Measurements from ENCODE around the gene CHRND.

The CHRND gene

GRCh38 chr2:232538671-232539070 lies 12.7 kb downstream of the CHRND start:
- no peak overlapping the region for H4K8ac ChIP-seq (ENCODE audit: low read depth, low read length)
- no peak overlapping the region for H2BK120ac ChIP-seq (ENCODE audit: low read depth, low read length)
- no peak overlapping the region for H2BK12ac ChIP-seq (ENCODE audit: low read length)
- H3K27ac ChIP-seq (replicated peaks; ENCODE audit: low read length), result no peak overlapping the region
- no peak overlapping the region for H2AFZ ChIP-seq (ENCODE audit: low read length)
- no peaks in the 10 kb centered on the region for H3K27me3 ChIP-seq (ENCODE audit: control insufficient read depth in 3 of 3, insufficient read depth in 3 of 3, low read depth in 1 of 3, low read length in 3 of 3)
- no peak overlapping the region for H2AK5ac ChIP-seq (ENCODE audit: low read depth, low read length)
- no peak overlapping the region for H3K9ac ChIP-seq (ENCODE audit: low read depth, low read length, poor library complexity)
- peaks cover 0 to 2% of the 10 kb centered on the region in 2 donors for H3K9me3 ChIP-seq (replicated peaks in 1 of 2; ENCODE audit: control insufficient read depth in 2 of 2, insufficient read depth in 1 of 2, low read depth in 1 of 2, low read length in 2 of 2)
- no peak overlapping the region for H3K23ac ChIP-seq (ENCODE audit: low read depth, low read length, poor library complexity)
- no peak overlapping the region for H4K91ac ChIP-seq (ENCODE audit: low read depth, low read length, poor library complexity)
- H3K79me1 ChIP-seq (ENCODE audit: low read depth, low read length), result no peaks in the 10 kb centered on the region
- no peak overlapping the region for H2BK5ac ChIP-seq (ENCODE audit: low read length)
- no CpG with 5 or more reads among the region's 4 CpGs for WGBS, 2 donors (ENCODE audit: extremely low coverage in 2 of 2, insufficient read length in 2 of 2, insufficient replicate concordance in 1 of 2)
- H3K14ac ChIP-seq (ENCODE audit: low read length), result no peak overlapping the region
- DNase-seq (ENCODE audit: low spot score), result no peak
- peaks cover 6 to 17% of the 10 kb centered on the region in 2 donors for H3K4me1 ChIP-seq (ENCODE audit: control insufficient read depth in 2 of 2, insufficient read depth in 1 of 2, low read depth in 1 of 2, low read length in 2 of 2)
- H3K18ac ChIP-seq (ENCODE audit: low read length), result peak overlapping the region; percentile 19
- peaks cover 0 to 2% of the 10 kb centered on the region in 2 donors for H3K36me3 ChIP-seq (replicated peaks in 1 of 2; ENCODE audit: control insufficient read depth in 2 of 2, insufficient read depth in 2 of 2, low read length in 2 of 2)
- H3K4me3 ChIP-seq (ENCODE audit: low read length in 2 of 2), result no peak overlapping the region
- no peak overlapping the region for H3K4ac ChIP-seq (ENCODE audit: low read length)
- H3K4me2 ChIP-seq (ENCODE audit: insufficient read depth, low read length, poor library complexity, severe bottlenecking), result no peak overlapping the region
- H2BK15ac ChIP-seq (ENCODE audit: low read length), result no peak overlapping the region

DNA sequence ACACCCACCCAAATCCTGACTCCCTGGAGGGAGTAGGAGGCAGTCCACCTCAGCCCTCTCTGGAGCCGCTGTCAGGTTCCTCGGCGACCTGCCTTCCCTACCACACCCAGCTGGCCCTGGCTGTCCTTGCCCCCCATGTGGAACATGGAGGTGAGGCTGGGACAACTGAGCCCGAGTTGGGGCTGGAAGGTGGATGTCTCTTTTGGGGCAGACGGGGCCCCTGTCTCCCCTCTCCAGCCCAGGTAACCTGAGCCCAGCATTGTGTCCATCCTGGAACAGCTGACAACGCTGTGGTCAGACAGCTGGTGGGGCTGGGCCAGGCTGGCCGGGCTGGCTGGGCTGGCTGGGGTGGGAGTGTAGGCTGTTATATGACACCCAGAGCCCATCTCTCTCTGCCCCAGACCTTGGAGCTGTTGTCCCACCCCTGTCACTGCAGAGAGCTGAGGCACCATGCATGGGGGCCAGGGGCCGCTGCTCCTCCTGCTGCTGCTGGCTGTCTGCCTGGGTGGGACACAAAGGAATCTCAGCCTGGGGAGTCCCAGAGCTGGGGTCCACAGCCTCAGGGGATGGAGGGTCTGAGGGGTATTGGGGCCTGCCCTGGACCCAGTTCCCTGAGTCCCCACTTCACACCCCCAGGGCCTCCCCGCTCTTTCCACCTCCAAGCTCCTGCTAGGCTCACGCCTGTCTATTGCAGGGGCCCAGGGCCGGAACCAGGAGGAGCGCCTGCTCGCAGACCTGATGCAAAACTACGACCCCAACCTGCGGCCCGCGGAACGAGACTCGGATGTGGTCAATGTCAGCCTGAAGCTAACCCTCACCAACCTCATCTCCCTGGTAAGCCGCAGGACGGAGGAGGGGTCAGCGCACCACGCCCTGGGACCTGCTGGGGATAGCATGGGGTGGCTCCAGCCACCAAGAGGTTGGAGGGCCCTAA lies 13.6 kb downstream of the CHRND start, which contains the start of gene CHRNG:
CHRNG (plus strand) TSS at position 395 of the 934 bp plus-strand sequence; CDS start at position 451, 56 bp downstream.
- Histone ChIP-seq H3K14ac (ENCODE audit: low read length) (peak within 1 kb of the TSS; percentile 73), H3K4me2 (ENCODE audit: insufficient read depth, low read length, poor library complexity, severe bottlenecking) (peak within 1 kb of the TSS; percentile 23), H2BK120ac (ENCODE audit: low read depth, low read length) (no peak within 1 kb of the TSS), H3K23ac (ENCODE audit: low read depth, low read length, poor library complexity) (peak within 1 kb of the TSS; percentile 6), H2BK15ac (ENCODE audit: low read length) (peak within 1 kb of the TSS; percentile 71), H2AFZ (ENCODE audit: low read length) (no peak within 1 kb of the TSS), H3K18ac (ENCODE audit: low read length) (peak within 1 kb of the TSS; percentile 55), H3K9me3 (replicated peaks in 1 of 2; ENCODE audit: control insufficient read depth in 2 of 2, insufficient read depth in 1 of 2, low read depth in 1 of 2, low read length in 2 of 2) (peaks cover 0 to 2% of the 10 kb centered on the region in 2 donors), H2BK5ac (ENCODE audit: low read length) (peak within 1 kb of the TSS; percentile 19), H3K4ac (ENCODE audit: low read length) (no peak within 1 kb of the TSS), H2BK12ac (ENCODE audit: low read length) (no peak within 1 kb of the TSS), H3K36me3 (replicated peaks in 1 of 2; ENCODE audit: control insufficient read depth in 2 of 2, insufficient read depth in 2 of 2, low read length in 2 of 2) (peaks cover 2 to 4% of the 10 kb centered on the region in 2 donors), H3K4me3 (ENCODE audit: low read length in 2 of 2) (no peak within 1 kb of the TSS), H3K27me3 (ENCODE audit: control insufficient read depth in 3 of 3, insufficient read depth in 3 of 3, low read depth in 1 of 3, low read length in 3 of 3) (no peaks in the 10 kb centered on the region), H2AK5ac (ENCODE audit: low read depth, low read length) (peak within 1 kb of the TSS; percentile 48), H4K91ac (ENCODE audit: low read depth, low read length, poor library complexity) (no peak within 1 kb of the TSS), H3K79me1 (ENCODE audit: low read depth, low read length) (peaks cover 3% of the 10 kb centered on the region), H3K9ac (ENCODE audit: low read depth, low read length, poor library complexity) (peak within 1 kb of the TSS; percentile 73), H4K8ac (ENCODE audit: low read depth, low read length) (no peak within 1 kb of the TSS), H3K4me1 (ENCODE audit: control insufficient read depth in 2 of 2, insufficient read depth in 1 of 2, low read depth in 1 of 2, low read length in 2 of 2) (peaks cover 6 to 15% of the 10 kb centered on the region in 2 donors), H3K27ac (replicated peaks; ENCODE audit: low read length) (no peak within 1 kb of the TSS)
- no peak for DNase-seq (ENCODE audit: low spot score)
- no CpG with 5 or more reads among the region's 23 CpGs for WGBS, 2 donors (ENCODE audit: extremely low coverage in 2 of 2, insufficient read length in 2 of 2, insufficient replicate concordance in 1 of 2)

- Histone ChIP-seq H3K18ac (ENCODE audit: low read length) (peak overlapping the region; percentile 55), H3K79me1 (ENCODE audit: low read depth, low read length) (peaks cover 5% of the 10 kb centered on the region), H2AFZ (ENCODE audit: low read length) (no peak overlapping the region), H2BK120ac (ENCODE audit: low read depth, low read length) (no peak overlapping the region), H3K23ac (ENCODE audit: low read depth, low read length, poor library complexity) (peak overlapping the region; percentile 6), H3K27ac (replicated peaks; ENCODE audit: low read length) (no peak overlapping the region), H2BK12ac (ENCODE audit: low read length) (no peak overlapping the region), H4K91ac (ENCODE audit: low read depth, low read length, poor library complexity) (no peak overlapping the region), H2AK5ac (ENCODE audit: low read depth, low read length) (peak overlapping the region; percentile 48), H3K9me3 (replicated peaks in 1 of 2; ENCODE audit: control insufficient read depth in 2 of 2, insufficient read depth in 1 of 2, low read depth in 1 of 2, low read length in 2 of 2) (peaks cover 0 to 2% of the 10 kb centered on the region in 2 donors), H3K4ac (ENCODE audit: low read length) (no peak overlapping the region), H3K4me1 (ENCODE audit: control insufficient read depth in 2 of 2, insufficient read depth in 1 of 2, low read depth in 1 of 2, low read length in 2 of 2) (peaks cover 6 to 15% of the 10 kb centered on the region in 2 donors), H3K14ac (ENCODE audit: low read length) (no peak overlapping the region), H4K8ac (ENCODE audit: low read depth, low read length) (no peak overlapping the region), H3K36me3 (replicated peaks in 1 of 2; ENCODE audit: control insufficient read depth in 2 of 2, insufficient read depth in 2 of 2, low read length in 2 of 2) (peaks cover 5 to 7% of the 10 kb centered on the region in 2 donors), H3K4me2 (ENCODE audit: insufficient read depth, low read length, poor library complexity, severe bottlenecking) (no peak overlapping the region), H2BK5ac (ENCODE audit: low read length) (peak overlapping the region; percentile 19), H3K9ac (ENCODE audit: low read depth, low read length, poor library complexity) (peak overlapping the region; percentile 7), H3K4me3 (ENCODE audit: low read length in 2 of 2) (no peak overlapping the region), H3K27me3 (ENCODE audit: control insufficient read depth in 3 of 3, insufficient read depth in 3 of 3, low read depth in 1 of 3, low read length in 3 of 3) (no peaks in the 10 kb centered on the region), H2BK15ac (ENCODE audit: low read length) (peak overlapping the region; percentile 71)
- no peak for DNase-seq (ENCODE audit: low spot score)
- no CpG with 5 or more reads among the region's 17 CpGs for WGBS, 2 donors (ENCODE audit: extremely low coverage in 2 of 2, insufficient read length in 2 of 2, insufficient replicate concordance in 1 of 2)
Measured at GRCh38 chr2:232540441-232541041, 14.6 kb downstream of the CHRND start.

Data from neuronal stem cell (in vitro differentiated cells).